Body of pancreas (tissue), 4 donors: ENCODE data around the gene APLP2. TPM values are rescaled to one million over a fixed set of nuclear protein-coding genes. Genes with fewer than 3 reads are reported as not detected.
A peak's percentile ranks its signal among the peaks of the same experiment; 100 is the strongest.

Source experiments
- ATAC-seq: fragments of 150-250 bp; one replicate; pipeline ENCODE4 v1.9.1; 2016
- DNase-seq, 4 donors: peaks; one replicate each; pipeline ENCODE4 v3.0.0-alpha.2; 2019
- H3K27ac ChIP-seq, 4 donors: fragments of 200-600 bp; sonication (generic); 1 replicate in 3 of 4; 2 replicates in 1 of 4; pipeline versions ENCODE4 v1.5.1 to v1.6.1; 2016 to 2019; ENCODE audit warnings: mild to moderate bottlenecking in 1 of 4, mixed read lengths in 1 of 4, moderate library complexity in 1 of 4
- H3K27me3 ChIP-seq, 2 donors: fragments of 200-600 bp; sonication (generic); one replicate each; pipeline ENCODE4 v1.6.0; 2016; ENCODE audit warnings: mild to moderate bottlenecking in 1 of 2
- H3K36me3 ChIP-seq, 2 donors: fragments of 200-600 bp; sonication (generic); replicated peaks in 1 of 2; 2 replicates each; pipeline ENCODE4 v1.5.1; 2016; ENCODE audit warnings: low read depth in 2 of 2; ENCODE audit not compliant: insufficient read depth in 1 of 2
- H3K4me1 ChIP-seq: fragments of 200-600 bp; sonication (generic); one replicate; pipeline ENCODE4 v1.6.0; 2016
- H3K4me3 ChIP-seq, 2 donors: fragments of 200-600 bp; sonication (generic); 1 replicate in 1 of 2; 2 replicates in 1 of 2; pipeline ENCODE4 v1.5.1; 2016 to 2019
- H3K9me3 ChIP-seq, 3 donors: fragments of 200-600 bp; sonication (generic); 1 replicate in 2 of 3; 2 replicates in 1 of 3; pipeline ENCODE4 v1.5.1; 2016
- POLR2A ChIP-seq, 3 donors: fragments of 450-650 bp; IDR thresholded peaks; one replicate each; pipeline ENCODE4 v1.6.1; 2016; ENCODE audit warnings: antibody characterized with exemption in 3 of 3, mild to moderate bottlenecking in 2 of 3
- WGBS, 2 donors: methylation state at CpG; one replicate each; pipeline ENCODE4 v1.1.5; 2017; 5-methylcytosine and 5-hydroxymethylcytosine counted together
- intact Hi-C: fragments of 100-400 bp; cut with DNase I; formaldehyde crosslinking; loops from one replicate; pipeline ENCODE4 v1.15.1; 2023
- total RNA-seq, 2 donors: library from RNA; depleted of rRNA; stranded (reverse); fragments of >200 nt; gene quantifications; one replicate each; pipeline ENCODE4 v1.1.0, GENCODE V29; 2016
- TF ChIP-seq, protein P1 (sequence below), 7 experiments: fragments of 450-650 bp in 4 of 7; fragments of 200-600 bp in 3 of 7; sonication (generic) in 3 of 7; IDR thresholded peaks; one replicate each; pipeline ENCODE4 v1.5.1; 2016 to 2019; ENCODE audit warnings: antibody characterized with exemption in 7 of 7

Gene APLP2
- total RNA-seq, 2 donors from 2014 or later, result 157 to 177 TPM

DNA sequence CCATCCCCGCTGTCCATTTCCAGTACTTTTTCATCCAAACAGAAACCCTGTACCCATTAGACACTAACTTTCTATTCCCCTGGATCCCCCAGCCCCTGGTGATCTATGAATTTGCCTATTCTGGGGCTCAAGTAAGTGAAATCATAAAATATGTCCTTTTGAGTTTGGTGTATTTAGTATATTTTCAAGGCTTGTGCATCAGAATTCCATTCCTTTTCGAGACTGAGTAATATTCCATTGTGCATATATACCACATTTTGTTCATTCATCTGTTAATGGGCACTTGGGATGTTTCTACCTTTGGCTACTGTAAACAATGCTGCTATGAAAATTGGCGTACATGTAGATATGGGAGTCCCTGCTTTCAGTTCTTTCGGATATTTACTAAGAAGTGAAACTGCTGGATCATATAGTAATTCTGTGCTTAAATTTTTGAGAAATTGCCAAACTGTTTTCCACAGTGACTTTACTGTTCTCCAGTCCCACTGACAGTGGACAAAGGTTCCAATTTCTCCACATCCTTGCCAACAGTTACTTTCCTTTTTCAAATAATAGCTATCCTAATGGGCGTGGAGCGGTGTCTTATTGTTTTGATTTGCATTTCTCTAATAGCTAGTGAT is 16.1 kb downstream of the APLP2 start:
- DNase-seq, result no peak
- Histone ChIP-seq H3K9me3 (no peaks in the 10 kb centered on the region), H3K27me3 (no peaks in the 10 kb centered on the region), H3K4me1 (peaks cover 26% of the 10 kb centered on the region), H3K27ac (no peak overlapping the region), H3K4me3 (no peak overlapping the region), H3K36me3 (no peaks in the 10 kb centered on the region)
- TF ChIP-seq, protein P1, sequence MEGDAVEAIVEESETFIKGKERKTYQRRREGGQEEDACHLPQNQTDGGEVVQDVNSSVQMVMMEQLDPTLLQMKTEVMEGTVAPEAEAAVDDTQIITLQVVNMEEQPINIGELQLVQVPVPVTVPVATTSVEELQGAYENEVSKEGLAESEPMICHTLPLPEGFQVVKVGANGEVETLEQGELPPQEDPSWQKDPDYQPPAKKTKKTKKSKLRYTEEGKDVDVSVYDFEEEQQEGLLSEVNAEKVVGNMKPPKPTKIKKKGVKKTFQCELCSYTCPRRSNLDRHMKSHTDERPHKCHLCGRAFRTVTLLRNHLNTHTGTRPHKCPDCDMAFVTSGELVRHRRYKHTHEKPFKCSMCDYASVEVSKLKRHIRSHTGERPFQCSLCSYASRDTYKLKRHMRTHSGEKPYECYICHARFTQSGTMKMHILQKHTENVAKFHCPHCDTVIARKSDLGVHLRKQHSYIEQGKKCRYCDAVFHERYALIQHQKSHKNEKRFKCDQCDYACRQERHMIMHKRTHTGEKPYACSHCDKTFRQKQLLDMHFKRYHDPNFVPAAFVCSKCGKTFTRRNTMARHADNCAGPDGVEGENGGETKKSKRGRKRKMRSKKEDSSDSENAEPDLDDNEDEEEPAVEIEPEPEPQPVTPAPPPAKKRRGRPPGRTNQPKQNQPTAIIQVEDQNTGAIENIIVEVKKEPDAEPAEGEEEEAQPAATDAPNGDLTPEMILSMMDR (IDR thresholded peaks at IDR 0.05), result no peak
- no peak for TF ChIP-seq POLR2A (IDR thresholded peaks at IDR 0.05)
- intact Hi-C loops, result no loop called here
- no peak for ATAC-seq
- WGBS, 2 donors, result 87 to 90% methylated on average over 6 of the region's 6 CpGs

DNA sequence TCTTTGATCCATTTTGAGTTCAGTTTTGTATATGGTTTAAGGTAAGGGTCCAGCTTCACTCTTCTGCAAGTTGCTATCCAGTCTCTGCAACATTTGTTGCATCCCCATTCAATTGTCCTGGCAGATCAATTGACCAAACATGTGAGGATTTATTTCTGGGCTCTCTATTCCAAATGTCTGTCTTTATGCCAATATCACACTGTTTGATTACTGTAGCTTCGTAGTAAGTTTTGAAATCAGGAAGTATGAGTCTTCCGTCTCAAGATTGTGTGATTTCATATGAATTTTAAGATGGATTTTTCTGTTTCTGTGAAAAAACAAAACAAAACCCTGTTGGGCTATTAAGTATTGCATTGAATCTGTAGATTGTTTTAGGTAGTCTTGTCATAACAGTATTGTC is 17.0 kb downstream of the APLP2 start:
- no peak overlapping the region for H3K27ac ChIP-seq
- intact Hi-C loops, result no loop called here
- ATAC-seq, result no peak
- peaks cover 26% of the 10 kb centered on the region for H3K4me1 ChIP-seq
- no peaks in the 10 kb centered on the region for H3K27me3 ChIP-seq
- WGBS, 2 donors, result 38 to 49% methylated on average over 2 of the region's 2 CpGs
- no peak for DNase-seq
- no peak overlapping the region for H3K4me3 ChIP-seq
- H3K36me3 ChIP-seq, result no peaks in the 10 kb centered on the region
- no peak for TF ChIP-seq POLR2A (IDR thresholded peaks at IDR 0.05)
- TF ChIP-seq, protein P1 (IDR thresholded peaks at IDR 0.05), result no peak
- no peaks in the 10 kb centered on the region for H3K9me3 ChIP-seq

DNA sequence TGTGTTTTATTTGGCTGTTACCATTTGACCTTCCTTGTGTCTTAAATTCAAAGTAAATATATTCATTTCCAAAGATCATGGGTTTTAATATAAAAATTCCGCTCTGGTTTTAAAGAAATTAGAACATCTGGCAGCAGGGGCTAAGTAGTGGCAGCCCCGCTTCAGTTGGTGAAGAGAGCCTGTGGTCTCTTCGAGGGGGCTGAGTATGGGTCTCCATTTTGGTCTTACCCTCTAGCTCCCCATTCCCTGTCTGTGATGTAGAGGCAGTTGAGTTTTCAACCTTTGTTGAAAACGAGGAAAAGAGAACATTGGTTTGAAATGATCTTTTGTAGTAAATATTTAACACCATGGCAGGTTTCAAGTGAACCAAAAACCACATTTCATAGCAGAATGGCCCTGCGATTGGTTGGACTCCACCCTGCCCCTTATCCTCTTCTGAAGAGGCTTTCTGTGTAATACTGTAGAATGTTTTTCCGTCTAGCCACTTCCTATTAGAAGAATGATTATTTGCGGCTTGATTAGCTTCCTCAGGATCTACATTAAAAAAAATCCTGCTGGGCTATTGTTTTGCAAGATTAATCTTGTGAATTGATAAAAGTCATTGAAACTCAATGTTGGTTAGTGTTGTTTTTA is 17.7 kb downstream of the APLP2 start:
- intact Hi-C loops, result no loop called here
- Histone ChIP-seq H3K36me3 (no peaks in the 10 kb centered on the region), H3K4me1 (peaks cover 26% of the 10 kb centered on the region), H3K4me3 (no peak overlapping the region), H3K9me3 (no peaks in the 10 kb centered on the region), H3K27ac (peak overlapping the region in 1 of 4 donors; percentile 39), H3K27me3 (no peaks in the 10 kb centered on the region)
- no peak for DNase-seq
- no peak for ATAC-seq
- 63 to 68% methylated on average over 7 of the region's 7 CpGs for WGBS, 2 donors
- TF ChIP-seq, protein P1 (IDR thresholded peaks at IDR 0.05), result no peak
- TF ChIP-seq POLR2A (IDR thresholded peaks at IDR 0.05), result no peak

DNA sequence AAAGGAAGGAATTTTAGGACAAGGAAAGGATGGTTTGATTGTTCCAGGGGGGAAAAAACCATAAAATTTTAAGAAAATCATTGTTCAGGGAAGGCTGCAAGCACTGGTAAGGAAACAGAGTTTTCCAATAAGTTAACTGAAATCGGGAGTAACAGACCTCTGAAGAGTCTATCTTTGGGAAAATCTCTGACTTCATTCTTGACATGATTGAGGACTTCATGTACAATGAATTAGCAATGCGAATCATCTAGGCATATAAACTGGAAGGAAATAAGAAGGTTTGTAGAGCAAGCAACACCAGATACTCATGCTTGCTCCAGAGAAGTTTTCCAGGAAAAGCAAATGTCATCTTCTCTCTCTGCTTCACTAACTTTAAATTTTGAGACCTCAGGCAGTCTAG is 18.5 kb downstream of the APLP2 start:
- no peaks in the 10 kb centered on the region for H3K36me3 ChIP-seq
- no peak for DNase-seq
- ATAC-seq, result no peak
- no peak overlapping the region for H3K27ac ChIP-seq
- no peak for TF ChIP-seq POLR2A (IDR thresholded peaks at IDR 0.05)
- TF ChIP-seq, protein P1 (IDR thresholded peaks at IDR 0.05), result no peak
- 71% methylated on average over 2 of the region's 2 CpGs for WGBS, 2 donors
- intact Hi-C loops, result no loop called here
- no peaks in the 10 kb centered on the region for H3K27me3 ChIP-seq
- H3K4me1 ChIP-seq, result peaks cover 26% of the 10 kb centered on the region
- no peak overlapping the region for H3K4me3 ChIP-seq
- no peaks in the 10 kb centered on the region for H3K9me3 ChIP-seq
